T follicular helper cell (primary cell): Measurements from ENCODE around the gene CLSTN1.

Experiments used
- DNase-seq: peaks from one replicate; pipeline ENCODE4 v3.0.0-alpha.2; 2020; ENCODE audit warnings: low read depth

Gene CLSTN1

GRCh38 chr1:9730096-9730901 lies 93.5 kb downstream of the CLSTN1 start:
- no peak for DNase-seq

- DNase-seq: no peak
Measured at GRCh38 chr1:9729523-9729922, 94.2 kb downstream of the CLSTN1 start.

GRCh38 chr1:9728451-9729295 lies 95.1 kb downstream of the CLSTN1 start:
- DNase-seq: peak; percentile 40

- DNase-seq: no peak
Measured at GRCh38 chr1:9726905-9727595, 96.7 kb downstream of the CLSTN1 start.

GRCh38 chr1:9726406-9726805 lies 97.4 kb downstream of the CLSTN1 start:
- no peak for DNase-seq

GRCh38 chr1:9724706-9725476 lies 98.9 kb downstream of the CLSTN1 start:
- DNase-seq: peak; percentile 60

- DNase-seq: no peak
Measured at GRCh38 chr1:9723926-9724325, 99.8 kb downstream of the CLSTN1 start.

GRCh38 chr1:9723068-9723805 lies 100.5 kb downstream of the CLSTN1 start:
- DNase-seq: no peak

- no peak for DNase-seq
Measured at GRCh38 chr1:9722378-9722749, 101.4 kb downstream of the CLSTN1 start.

- peak; percentile 71 for DNase-seq
Measured at GRCh38 chr1:9721606-9722377, 102.0 kb downstream of the CLSTN1 start.

- no peak for DNase-seq
Measured at GRCh38 chr1:9720785-9721605, 102.8 kb downstream of the CLSTN1 start.

GRCh38 chr1:9719978-9720722 lies 103.6 kb downstream of the CLSTN1 start:
- DNase-seq: no peak

GRCh38 chr1:9718006-9718680 lies 105.6 kb downstream of the CLSTN1 start:
- no peak for DNase-seq

GRCh38 chr1:9717193-9718005 lies 106.4 kb downstream of the CLSTN1 start:
- DNase-seq: peak; percentile 80

GRCh38 chr1:9716404-9717192 lies 107.2 kb downstream of the CLSTN1 start:
- no peak for DNase-seq

- peak; percentile 63 for DNase-seq
Measured at GRCh38 chr1:9715536-9716226, 108.1 kb downstream of the CLSTN1 start.
